PC-3 (cell line): ENCODE data around the gene WDR91.

Experiments used
- EZH2phosphoT487 ChIP-seq: fragments of 300-600 bp; sonication (generic); IDR thresholded peaks from 2 replicates; pipeline ENCODE4 v1.6.1; 2018; ENCODE audit warnings: mild to moderate bottlenecking, antibody characterized with exemption, low read length, borderline replicate concordance
- TF ChIP-seq, protein P1 (sequence below): fragments of 300-600 bp; sonication (generic); conservative IDR thresholded peaks from 2 replicates; pipeline ENCODE4 v1.5.1; 2017; ENCODE audit warnings: antibody characterized with exemption, low read depth, mild to moderate bottlenecking, low read length

- no peak for TF ChIP-seq EZH2phosphoT487
- TF ChIP-seq, protein P1, sequence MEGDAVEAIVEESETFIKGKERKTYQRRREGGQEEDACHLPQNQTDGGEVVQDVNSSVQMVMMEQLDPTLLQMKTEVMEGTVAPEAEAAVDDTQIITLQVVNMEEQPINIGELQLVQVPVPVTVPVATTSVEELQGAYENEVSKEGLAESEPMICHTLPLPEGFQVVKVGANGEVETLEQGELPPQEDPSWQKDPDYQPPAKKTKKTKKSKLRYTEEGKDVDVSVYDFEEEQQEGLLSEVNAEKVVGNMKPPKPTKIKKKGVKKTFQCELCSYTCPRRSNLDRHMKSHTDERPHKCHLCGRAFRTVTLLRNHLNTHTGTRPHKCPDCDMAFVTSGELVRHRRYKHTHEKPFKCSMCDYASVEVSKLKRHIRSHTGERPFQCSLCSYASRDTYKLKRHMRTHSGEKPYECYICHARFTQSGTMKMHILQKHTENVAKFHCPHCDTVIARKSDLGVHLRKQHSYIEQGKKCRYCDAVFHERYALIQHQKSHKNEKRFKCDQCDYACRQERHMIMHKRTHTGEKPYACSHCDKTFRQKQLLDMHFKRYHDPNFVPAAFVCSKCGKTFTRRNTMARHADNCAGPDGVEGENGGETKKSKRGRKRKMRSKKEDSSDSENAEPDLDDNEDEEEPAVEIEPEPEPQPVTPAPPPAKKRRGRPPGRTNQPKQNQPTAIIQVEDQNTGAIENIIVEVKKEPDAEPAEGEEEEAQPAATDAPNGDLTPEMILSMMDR, result no peak
These were observed 29.1 kb upstream of the WDR91 start for GRCh38 chr7:135240441-135240840.
